ENCODE measurements around the gene KCNK6. TPM values are rescaled to one million over a fixed set of nuclear protein-coding genes. Genes with fewer than 3 reads are reported as not detected.

The KCNK6 gene
- total and polyA plus RNA-seq, 10 of the 15 experiments (the other 5 are each of a cell fraction or from before 2014, with no cell fraction given) = 0.04 to 1.4 (median 1.1) TPM

- SMC1A ChIA-PET (ENCODE audit: uncharacterized antibody, unreplicated experiment) = no interaction called here
- FAIRE-seq = no peak
Observed at GRCh38 chr19:38329651-38330050, 10.0 kb downstream of the KCNK6 start.

GRCh38 chr19:38331728-38332127 lies 12.1 kb downstream of the KCNK6 start:
- in situ Hi-C loops (cut with MboI) = loop anchor here (5.0 kb wide), 2 partner anchors 89 to 439 kb away; no protein-coding TSS in a partner anchor
- Histone ChIP-seq H3K4me2 (ENCODE audit: control insufficient read depth, insufficient read depth) (no peak overlapping the region), H3K4me1 (ENCODE audit: control insufficient read depth, insufficient read depth, low read length) (no peaks in the 10 kb centered on the region), H4K20me1 (ENCODE audit: control insufficient read depth, insufficient read depth) (no peaks in the 10 kb centered on the region), H3K27me3 (replicated peaks in 1 of 2; ENCODE audit: control insufficient read depth in 2 of 2, insufficient read depth in 2 of 2, low read length in 1 of 2) (no peaks in the 10 kb centered on the region), H3K27ac (ENCODE audit: control insufficient read depth, insufficient read depth) (no peak overlapping the region), H3K9ac (ENCODE audit: control insufficient read depth, insufficient read depth, low read length) (no peak overlapping the region), H3K36me3 (ENCODE audit: control insufficient read depth in 2 of 2, insufficient read depth in 2 of 2, low read length in 1 of 2) (no peaks in the 10 kb centered on the region; a peak in 1 of 4 replicates), H3K9me3 (replicated peaks; ENCODE audit: control insufficient read depth, insufficient read depth, low read length) (no peaks in the 10 kb centered on the region), H3K79me2 (ENCODE audit: control insufficient read depth, insufficient read depth, low read length) (no peaks in the 10 kb centered on the region), H3K4me3 (no peak overlapping the region), H2AFZ (ENCODE audit: control insufficient read depth, low read depth, low read length) (no peak overlapping the region)
- WGBS (ENCODE audit: insufficient coverage, insufficient replicate concordance, low lambda C conversion rate, missing lambda C conversion rate) = 35% methylated on average over 1 of the region's 1 CpG
- no TSS peak for BruUV-seq (replicated peaks)
- RAD21 ChIA-PET (ENCODE audit: unreplicated experiment) = interaction anchor here (1.5 to 2.1 kb wide), 2 partner anchors 88 to 429 kb away, joined by 5 to 6 read pairs; no protein-coding TSS in a partner anchor
- intact Hi-C loops (cut with micrococcal nuclease; ENCODE audit: unreplicated experiment) = no loop called here
- POLR2A ChIA-PET = interaction anchor here (0.8 kb wide), 1 partner anchor 430 kb away, joined by 3 read pairs; no protein-coding TSS in a partner anchor
- SMC1A ChIA-PET (ENCODE audit: uncharacterized antibody, unreplicated experiment) = interaction anchor here (1.0 to 1.5 kb wide), 3 partner anchors 88 to 433 kb away, joined by 3 to 5 read pairs (median 3); no protein-coding TSS in a partner anchor
- DNase-seq (ENCODE audit: low read depth, low spot score) = no peak
- FAIRE-seq = no peak
- CTCF ChIA-PET = interaction anchor here (0.7 to 5.3 kb wide), 5 partner anchors 42 to 430 kb away, joined by 3 to 74 read pairs (median 7); partner anchors contain the start of gene PSMD8
- no peak for ATAC-seq
- TF ChIP-seq BRCA1 (IDR thresholded peaks at IDR 0.05; ENCODE audit: low read depth, low read length) (no peak), ETV6 (conservative IDR thresholded peaks at IDR 0.05 in 1 of 2, IDR thresholded peaks at IDR 0.05 in 1 of 2; ENCODE audit: borderline replicate concordance in 1 of 2, low read depth in 1 of 2) (no peak), MYB (IDR thresholded peaks at IDR 0.05; ENCODE audit: borderline replicate concordance, low read depth, low read length) (no peak), PKNOX1 (IDR thresholded peaks at IDR 0.05) (no peak), TCF12 (IDR thresholded peaks at IDR 0.05; ENCODE audit: low read depth, low read length) (no peak), IRF5 (IDR thresholded peaks at IDR 0.05; ENCODE audit: borderline replicate concordance) (no peak)

More at GRCh38 chr19:38329651-38330050, 10.0 kb downstream of the KCNK6 start:
- ChIA-PET POLR2A (no interaction called here), CTCF (interaction anchor here (1.2 kb wide), 1 partner anchor 425 kb away, joined by 4 read pairs; no protein-coding TSS in a partner anchor), RAD21 (ENCODE audit: unreplicated experiment) (interaction anchor here (1.1 kb wide), 1 partner anchor 95 kb away, joined by 3 read pairs; no protein-coding TSS in a partner anchor)
- no TSS peak for BruUV-seq (replicated peaks)
- no peaks in the 10 kb centered on the region for H3K9me3 ChIP-seq (replicated peaks; ENCODE audit: control insufficient read depth, insufficient read depth, low read length)
- no peaks in the 10 kb centered on the region; a peak in 1 of 4 replicates for H3K36me3 ChIP-seq (ENCODE audit: control insufficient read depth in 2 of 2, insufficient read depth in 2 of 2, low read length in 1 of 2)
- in situ Hi-C loops (cut with MboI) (loop anchor here (5.0 kb wide), 2 partner anchors 87 to 437 kb away; no protein-coding TSS in a partner anchor), intact Hi-C loops (cut with micrococcal nuclease; ENCODE audit: unreplicated experiment) (no loop called here)
- no peaks in the 10 kb centered on the region for H3K27me3 ChIP-seq (replicated peaks in 1 of 2; ENCODE audit: control insufficient read depth in 2 of 2, insufficient read depth in 2 of 2, low read length in 1 of 2)
- H4K20me1 ChIP-seq (ENCODE audit: control insufficient read depth, insufficient read depth) = no peaks in the 10 kb centered on the region
- no peak overlapping the region for H3K4me3 ChIP-seq
- H3K9ac ChIP-seq (ENCODE audit: control insufficient read depth, insufficient read depth, low read length) = no peak overlapping the region
- no peak overlapping the region for H3K27ac ChIP-seq (ENCODE audit: control insufficient read depth, insufficient read depth)
- no peaks in the 10 kb centered on the region for H3K79me2 ChIP-seq (ENCODE audit: control insufficient read depth, insufficient read depth, low read length)
- no peak overlapping the region for H3K4me2 ChIP-seq (ENCODE audit: control insufficient read depth, insufficient read depth)
- no peak for TF ChIP-seq MEF2A (IDR thresholded peaks at IDR 0.05; ENCODE audit: insufficient read depth, low read depth, low read length)
- TF ChIP-seq POLR2AphosphoS2 (IDR thresholded peaks at IDR 0.05; ENCODE audit: low read depth, low read length) = no peak
- no peak for TF ChIP-seq NFXL1 (IDR thresholded peaks at IDR 0.05; ENCODE audit: borderline replicate concordance)
- TF ChIP-seq POLR2A (IDR thresholded peaks at IDR 0.05; ENCODE audit: low read depth, low read length) = no peak
- no peak for TF ChIP-seq MTA2 (IDR thresholded peaks at IDR 0.05; ENCODE audit: low read depth)
- TF ChIP-seq SP1 (IDR thresholded peaks at IDR 0.05; ENCODE audit: low read depth, low read length) = no peak
- no peak for TF ChIP-seq YBX1 (IDR thresholded peaks at IDR 0.05)
- TF ChIP-seq CREB1 (IDR thresholded peaks at IDR 0.05; ENCODE audit: low read depth) = no peak
- no peak for TF ChIP-seq SMARCA5 (IDR thresholded peaks at IDR 0.05)
- TF ChIP-seq SIN3A (IDR thresholded peaks at IDR 0.05; ENCODE audit: low read depth, low read length) = no peak
- no peak for TF ChIP-seq PAX8 (IDR thresholded peaks at IDR 0.05)
- TF ChIP-seq ZNF384 (IDR thresholded peaks at IDR 0.05; ENCODE audit: borderline replicate concordance, low read depth, low read length) = no peak
- TF ChIP-seq CBX3 (IDR thresholded peaks at IDR 0.05; ENCODE audit: borderline replicate concordance, low read depth) = no peak
- TF ChIP-seq STAT1 (conservative IDR thresholded peaks at IDR 0.05) = no peak
- WGBS (ENCODE audit: insufficient coverage, insufficient replicate concordance, low lambda C conversion rate, missing lambda C conversion rate) = 87% methylated on average over 7 of the region's 7 CpGs
- DNase-seq (ENCODE audit: low read depth, low spot score) (no peak), ATAC-seq (no peak)
- H3K4me1 ChIP-seq (ENCODE audit: control insufficient read depth, insufficient read depth, low read length) = no peaks in the 10 kb centered on the region
- no peak overlapping the region for H2AFZ ChIP-seq (ENCODE audit: control insufficient read depth, low read depth, low read length)
